ENCODE data around the gene GOLT1A.

The GOLT1A gene

GRCh38 chr1:204213668-204214662 is at the start of gene GOLT1A:
GOLT1A (minus strand) TSS chr1:204213988; CDS start chr1:204213906, 82 bp downstream.
- peak in 1 of 2 experiments; percentile 40 for DNase-seq (ENCODE audit: low read depth in 2 of 2)

- no peak for DNase-seq (ENCODE audit: low read depth in 2 of 2)
Observed at GRCh38 chr1:204263254-204263910, 49.6 kb upstream of the GOLT1A start.

GRCh38 chr1:204262506-204263253 is 48.9 kb upstream of the GOLT1A start:
- DNase-seq (ENCODE audit: low read depth in 2 of 2): no peak

- DNase-seq (ENCODE audit: low read depth in 2 of 2): no peak
Observed at GRCh38 chr1:204261746-204262505, 48.1 kb upstream of the GOLT1A start.

GRCh38 chr1:204261266-204261665 is 47.5 kb upstream of the GOLT1A start:
- no peak for DNase-seq (ENCODE audit: low read depth in 2 of 2)

- DNase-seq (ENCODE audit: low read depth in 2 of 2): no peak
Observed at GRCh38 chr1:204260601-204261197, 46.9 kb upstream of the GOLT1A start.

- DNase-seq (ENCODE audit: low read depth in 2 of 2): no peak
Observed at GRCh38 chr1:204259782-204260181, 46.0 kb upstream of the GOLT1A start.

- DNase-seq (ENCODE audit: low read depth in 2 of 2): no peak
Observed at GRCh38 chr1:204259196-204259595, 45.4 kb upstream of the GOLT1A start.

- DNase-seq (ENCODE audit: low read depth in 2 of 2): peak in 1 of 2 experiments; percentile 23
Observed at GRCh38 chr1:204258213-204259115, 44.7 kb upstream of the GOLT1A start.

GRCh38 chr1:204257446-204257845 is 43.7 kb upstream of the GOLT1A start:
- DNase-seq (ENCODE audit: low read depth in 2 of 2): no peak

- DNase-seq (ENCODE audit: low read depth in 2 of 2): no peak
Observed at GRCh38 chr1:204256531-204256930, 42.7 kb upstream of the GOLT1A start.

- no peak for DNase-seq (ENCODE audit: low read depth in 2 of 2)
Observed at GRCh38 chr1:204255966-204256365, 42.2 kb upstream of the GOLT1A start.

GRCh38 chr1:204255225-204255624 is 41.4 kb upstream of the GOLT1A start:
- DNase-seq (ENCODE audit: low read depth in 2 of 2): no peak

GRCh38 chr1:204254031-204254661 is 40.4 kb upstream of the GOLT1A start:
- no peak for DNase-seq (ENCODE audit: low read depth in 2 of 2)

GRCh38 chr1:204251926-204252689 is 38.3 kb upstream of the GOLT1A start:
- no peak for DNase-seq (ENCODE audit: low read depth in 2 of 2)

GRCh38 chr1:204251286-204251685 is 37.5 kb upstream of the GOLT1A start:
- DNase-seq (ENCODE audit: low read depth in 2 of 2): no peak

- DNase-seq (ENCODE audit: low read depth in 2 of 2): no peak
Observed at GRCh38 chr1:204250428-204251030, 36.7 kb upstream of the GOLT1A start.

Measured in stimulated activated CD4-positive, alpha-beta T cell treated with anti-CD3 and anti-CD28 coated beads, Interleukin-12 subunit alpha, Interleukin-12 subunit beta, amount 100 ng/mL, for 24 hours (primary cell).